HFF-Myc (cell line): ENCODE data around the gene TEX54.
A peak's percentile ranks its signal among the peaks of the same experiment; 100 is the strongest.

Experiments
- DNase-seq: peaks from one replicate; pipeline ENCODE4 v3.0.0-alpha.2; 2011; ENCODE audit warnings: low read depth; ENCODE audit errors: extremely low read depth
- H3K4me3 ChIP-seq: replicated peaks from 2 replicates; pipeline ENCODE4 v1.5.1; 2011; ENCODE audit warnings: low read depth, mild to moderate bottlenecking, control low read depth, low read length
- CTCF ChIP-seq: IDR thresholded peaks from 2 replicates; pipeline ENCODE4 v1.5.1; 2012; ENCODE audit warnings: mild to moderate bottlenecking, low read depth, low read length, control low read depth; ENCODE audit errors: missing control alignments

TEX54 gene

GRCh38 chr11:62817129-62817528 lies 15.5 kb downstream of the TEX54 start:
- DNase-seq, result no peak
- no peak overlapping the region for H3K4me3 ChIP-seq
- no peak for TF ChIP-seq CTCF

DNA sequence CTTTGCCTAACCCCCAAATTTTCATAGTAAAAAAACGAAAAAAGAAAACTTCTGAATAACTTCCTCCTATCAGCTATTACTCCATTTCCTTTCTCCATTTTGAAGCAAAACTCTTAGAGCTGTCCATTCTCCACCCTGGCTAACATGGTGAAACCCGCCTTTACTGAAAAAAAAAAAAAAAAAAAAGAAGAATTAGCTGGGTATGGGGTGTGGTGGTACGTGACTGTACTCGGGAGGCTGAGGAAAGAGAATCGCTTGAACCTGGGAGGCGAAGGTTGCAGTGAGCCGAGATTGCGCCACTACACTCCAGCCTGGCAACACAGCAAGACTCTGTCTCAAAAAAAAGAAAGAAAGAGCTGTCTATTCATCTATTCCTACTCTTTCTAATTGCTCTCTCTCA lies 16.1 kb downstream of the TEX54 start:
- TF ChIP-seq CTCF, result no peak
- DNase-seq, result no peak
- H3K4me3 ChIP-seq, result no peak overlapping the region

GRCh38 chr11:62811659-62812058 lies 21.0 kb downstream of the TEX54 start:
- no peak for TF ChIP-seq CTCF
- no peak for DNase-seq
- H3K4me3 ChIP-seq, result no peak overlapping the region

DNA sequence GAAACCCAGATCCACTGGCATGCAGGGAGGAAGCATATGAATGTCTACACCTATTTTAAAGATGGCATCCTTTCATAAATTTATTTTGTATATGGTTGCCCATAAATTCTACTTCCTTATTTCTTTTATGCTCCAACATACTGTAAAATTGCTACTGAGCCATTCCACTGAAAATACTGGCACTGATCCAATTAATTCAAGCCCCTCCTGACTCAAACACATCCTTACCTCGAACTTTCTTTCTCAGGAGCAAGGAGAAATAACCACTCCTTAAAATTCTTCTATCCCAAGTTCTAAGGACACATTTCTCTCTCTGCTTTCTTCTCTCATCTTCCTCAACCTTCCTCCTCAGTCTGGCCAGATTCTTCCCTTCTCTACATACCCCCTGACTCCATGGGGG lies 21.9 kb downstream of the TEX54 start:
- DNase-seq, result no peak
- no peak overlapping the region for H3K4me3 ChIP-seq
- no peak for TF ChIP-seq CTCF

DNA sequence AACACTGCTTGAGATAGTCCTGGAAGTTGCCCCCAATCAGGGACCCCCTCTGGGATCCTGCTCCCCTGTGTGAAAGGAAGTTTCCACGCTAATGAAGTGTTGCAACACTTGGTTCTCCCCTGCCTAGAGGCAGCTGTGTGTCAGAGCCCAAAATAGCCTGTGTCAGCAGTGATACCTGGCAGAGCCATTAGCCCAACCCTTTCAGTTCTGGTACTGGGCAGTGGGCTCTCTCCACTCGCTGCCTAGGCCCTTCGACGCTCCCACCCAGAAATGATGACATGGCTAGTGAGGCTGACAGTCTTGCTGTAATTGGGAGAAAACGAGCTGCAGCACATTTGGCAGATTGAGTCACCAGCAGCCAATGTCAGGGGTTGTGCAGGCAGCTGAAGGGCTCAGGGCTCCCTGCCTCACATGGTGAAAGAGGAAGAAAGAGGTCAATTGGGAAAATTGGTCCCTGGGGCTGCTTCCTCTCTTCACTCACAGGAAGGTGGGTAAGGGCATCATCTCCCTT lies 26.0 kb downstream of the TEX54 start:
- DNase-seq, result no peak
- H3K4me3 ChIP-seq, result no peak overlapping the region; the same call in 1 of the 2 replicates
- no peak for TF ChIP-seq CTCF

GRCh38 chr11:62805961-62806441 lies 26.6 kb downstream of the TEX54 start:
- no peak for TF ChIP-seq CTCF
- DNase-seq, result no peak
- H3K4me3 ChIP-seq, result peak overlapping the region; percentile 59
